ENCODE measurements around the gene TSR1.
"Not testable (repeated sequence)": the region's sequence is repeated elsewhere in the genome, so short reads cannot be mapped to it uniquely, and the experiment has no call there.

Gene TSR1

DNA sequence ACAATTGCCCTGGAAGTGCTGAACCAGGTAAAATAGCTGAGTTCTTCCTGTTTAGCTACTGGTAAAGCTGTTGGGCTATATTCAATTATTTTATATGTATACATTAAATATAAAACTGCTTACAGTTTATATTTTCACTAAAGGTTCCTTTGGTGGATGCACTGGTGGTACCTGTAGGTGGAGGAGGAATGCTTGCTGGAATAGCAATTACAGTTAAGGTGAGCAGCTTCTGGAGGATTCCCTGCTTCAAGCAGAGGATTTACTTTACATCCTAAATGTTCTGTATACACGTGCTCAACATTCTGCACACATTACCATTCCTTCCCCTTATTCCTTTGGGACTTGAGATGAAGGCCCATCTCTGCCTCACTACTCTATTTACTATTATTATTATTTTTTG is 14.9 kb downstream of the TSR1 start:
- CTCF ChIA-PET = interaction anchor here (1.3 to 1.7 kb wide), 4 partner anchors 9 to 32 kb away, joined by 3 to 6 read pairs (median 4); partner anchors contain the start of gene TSR1
- TF ChIP-seq, protein P1, sequence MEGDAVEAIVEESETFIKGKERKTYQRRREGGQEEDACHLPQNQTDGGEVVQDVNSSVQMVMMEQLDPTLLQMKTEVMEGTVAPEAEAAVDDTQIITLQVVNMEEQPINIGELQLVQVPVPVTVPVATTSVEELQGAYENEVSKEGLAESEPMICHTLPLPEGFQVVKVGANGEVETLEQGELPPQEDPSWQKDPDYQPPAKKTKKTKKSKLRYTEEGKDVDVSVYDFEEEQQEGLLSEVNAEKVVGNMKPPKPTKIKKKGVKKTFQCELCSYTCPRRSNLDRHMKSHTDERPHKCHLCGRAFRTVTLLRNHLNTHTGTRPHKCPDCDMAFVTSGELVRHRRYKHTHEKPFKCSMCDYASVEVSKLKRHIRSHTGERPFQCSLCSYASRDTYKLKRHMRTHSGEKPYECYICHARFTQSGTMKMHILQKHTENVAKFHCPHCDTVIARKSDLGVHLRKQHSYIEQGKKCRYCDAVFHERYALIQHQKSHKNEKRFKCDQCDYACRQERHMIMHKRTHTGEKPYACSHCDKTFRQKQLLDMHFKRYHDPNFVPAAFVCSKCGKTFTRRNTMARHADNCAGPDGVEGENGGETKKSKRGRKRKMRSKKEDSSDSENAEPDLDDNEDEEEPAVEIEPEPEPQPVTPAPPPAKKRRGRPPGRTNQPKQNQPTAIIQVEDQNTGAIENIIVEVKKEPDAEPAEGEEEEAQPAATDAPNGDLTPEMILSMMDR (IDR thresholded peaks at IDR 0.05; ENCODE audit: insufficient read depth, low read length, missing control alignments) = no peak
- no peak for DNase-seq (ENCODE audit: low read depth, low spot score)
- no peak overlapping the region for H3K4me3 ChIP-seq (ENCODE audit: low read depth, low read length)
- POLR2A ChIA-PET = no interaction called here

- TF ChIP-seq, protein P1 (IDR thresholded peaks at IDR 0.05; ENCODE audit: insufficient read depth, low read length, missing control alignments) = no peak
- no peak for DNase-seq (ENCODE audit: low read depth, low spot score)
- ChIA-PET CTCF (interaction anchor here (1.2 kb wide), 1 partner anchor 17 kb away, joined by 3 read pairs; the partner anchor contains the start of gene TSR1), POLR2A (interaction anchor here (0.6 kb wide), 1 partner anchor 238 kb away, joined by 3 read pairs; no protein-coding TSS in a partner anchor)
- no peak overlapping the region for H3K4me3 ChIP-seq (ENCODE audit: low read depth, low read length)
Measured at GRCh38 chr17:2319051-2319450, 17.2 kb downstream of the TSR1 start.

GRCh38 chr17:2317796-2318195 is 18.5 kb downstream of the TSR1 start:
- no peak overlapping the region for H3K4me3 ChIP-seq (ENCODE audit: low read depth, low read length)
- DNase-seq (ENCODE audit: low read depth, low spot score) = no peak
- CTCF ChIA-PET = interaction anchor here (0.6 to 1.8 kb wide), 3 partner anchors 13 to 65 kb away, joined by 3 to 4 read pairs (median 3); partner anchors contain the start of gene TSR1
- TF ChIP-seq, protein P1 (IDR thresholded peaks at IDR 0.05; ENCODE audit: insufficient read depth, low read length, missing control alignments) = no peak
- POLR2A ChIA-PET = interaction anchor here (0.7 to 0.9 kb wide), 3 partner anchors 11 to 1105 kb away, joined by 3 to 4 read pairs (median 4); no protein-coding TSS in a partner anchor

GRCh38 chr17:2316916-2317205 is 19.4 kb downstream of the TSR1 start:
- CTCF ChIA-PET = interaction anchor here (1.8 kb wide), 1 partner anchor 66 kb away, joined by 4 read pairs; no protein-coding TSS in a partner anchor
- POLR2A ChIA-PET = interaction anchor here (0.7 kb wide), 1 partner anchor 566 kb away, joined by 4 read pairs; no protein-coding TSS in a partner anchor
- not testable (repeated sequence) for H3K4me3 ChIP-seq (ENCODE audit: low read depth, low read length); DNase-seq (ENCODE audit: low read depth, low spot score)

DNA sequence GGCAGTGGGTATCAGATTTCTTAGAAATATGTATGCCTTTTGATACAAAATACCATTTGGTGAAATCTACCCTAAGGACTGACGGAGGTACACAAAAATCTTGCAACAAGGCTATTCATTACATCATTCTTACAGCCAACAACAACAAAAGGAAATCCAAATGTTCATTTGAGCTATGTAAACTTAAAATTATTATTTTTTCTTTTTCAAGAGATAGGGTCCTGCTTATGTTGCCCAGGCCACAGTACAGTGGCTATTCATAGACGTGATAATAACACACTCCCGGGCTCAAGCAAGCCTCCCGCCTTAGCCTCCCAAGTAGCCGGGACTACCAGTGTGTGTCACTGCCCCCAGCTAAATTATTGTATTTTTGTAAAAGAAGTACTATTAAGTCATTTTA is 23.5 kb downstream of the TSR1 start:
- CTCF ChIA-PET = interaction anchor here (1.4 kb wide), 1 partner anchor 9 kb away, joined by 4 read pairs; no protein-coding TSS in a partner anchor
- POLR2A ChIA-PET = no interaction called here
- H3K4me3 ChIP-seq (ENCODE audit: low read depth, low read length) = no peak overlapping the region
- TF ChIP-seq, protein P1 (IDR thresholded peaks at IDR 0.05; ENCODE audit: insufficient read depth, low read length, missing control alignments) = no peak
- no peak for DNase-seq (ENCODE audit: low read depth, low spot score)

DNA sequence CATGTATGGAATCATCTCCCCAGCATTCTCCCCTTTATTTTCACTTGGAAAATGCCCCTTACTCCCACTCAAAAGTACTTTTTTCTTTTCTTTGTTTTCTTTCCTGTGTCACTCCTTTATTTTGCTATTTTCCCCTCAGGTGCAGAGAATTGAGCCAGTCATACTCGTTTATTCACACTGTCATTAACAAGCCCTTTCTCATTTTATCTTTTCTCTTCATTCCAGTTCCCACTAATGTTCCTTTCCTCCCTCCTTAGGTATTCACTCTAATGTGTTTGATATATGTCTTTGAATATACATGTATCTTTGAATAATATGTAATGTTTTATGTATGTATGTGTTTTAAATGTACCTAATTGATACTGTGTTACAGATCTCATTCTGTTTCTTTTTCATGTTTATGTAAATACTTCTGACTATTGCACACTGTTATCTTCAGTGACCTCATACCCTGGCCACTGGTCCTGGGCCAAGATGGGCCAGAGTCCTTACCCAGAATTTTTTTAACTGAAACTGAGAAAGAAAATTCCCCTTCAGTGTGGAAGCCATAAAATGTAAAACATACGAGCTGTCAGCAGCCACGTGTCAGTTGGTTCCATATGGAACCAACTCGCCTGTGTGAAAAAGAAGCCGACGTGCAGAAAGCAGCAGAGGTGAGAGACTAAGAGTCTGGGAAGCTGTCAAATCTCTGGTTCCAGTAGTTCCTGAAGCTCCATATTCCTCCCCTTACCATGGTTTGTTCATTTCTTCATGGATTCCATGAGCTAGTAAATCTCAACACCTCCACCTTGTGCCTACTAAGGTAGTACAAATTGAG is 26.7 kb downstream of the TSR1 start:
- no peak for DNase-seq (ENCODE audit: low read depth, low spot score)
- ChIA-PET POLR2A (no interaction called here), CTCF (interaction anchor here (0.7 kb wide), 1 partner anchor 27 kb away, joined by 3 read pairs; the partner anchor contains the start of gene TSR1)
- TF ChIP-seq, protein P1 (IDR thresholded peaks at IDR 0.05; ENCODE audit: insufficient read depth, low read length, missing control alignments) = no peak
- no peak overlapping the region for H3K4me3 ChIP-seq (ENCODE audit: low read depth, low read length)
